H1 (cell line): Measurements from ENCODE around the gene NAAA. TPM values are rescaled to one million over a fixed set of nuclear protein-coding genes. Genes with fewer than 3 reads are reported as not detected.

ENCODE experiments used
- CTCF ChIA-PET: fragments of 300-600 bp; sonication (Branson Sonifier 250); formaldehyde crosslinking; loops from one replicate; lab custom pipeline; 2021; ENCODE audit not compliant: partially characterized antibody; lab: Charles Lee
- POLR2A ChIA-PET: fragments of 300-600 bp; sonication (Branson Sonifier 250); formaldehyde crosslinking; loops from one replicate; lab custom pipeline; 2021; ENCODE audit warnings: inconsistent platforms; ENCODE audit not compliant: partially characterized antibody; lab: Charles Lee
- DNase-seq, 2 experiments: peaks; one replicate each; pipeline versions ENCODE4 v3.0.0 to v3.0.0-alpha.2; 2010 to 2022; ENCODE audit warnings: low spot score in 2 of 2, low read depth in 1 of 2, mixed read lengths in 1 of 2
- FAIRE-seq: peaks from 2 replicates; lab custom pipeline; 2011; peaks lifted over from hg19 to GRCh38; lab: Jason Lieb, UNC
- H2AFZ ChIP-seq: 2 replicates; pipeline ENCODE4 v1.8.1; 2012; ENCODE audit warnings: low read length, inconsistent platforms
- H2AK5ac ChIP-seq: 2 replicates; pipeline ENCODE4 v1.6.1; 2013; ENCODE audit warnings: low read depth, low read length
- H2BK120ac ChIP-seq: replicated peaks from 2 replicates; pipeline ENCODE3; 2013; ENCODE audit warnings: low read depth, low read length, inconsistent platforms
- H2BK12ac ChIP-seq: 2 replicates; pipeline ENCODE4 v1.6.1; 2013; ENCODE audit warnings: low read depth, low read length
- H2BK15ac ChIP-seq: 2 replicates; pipeline ENCODE4 v1.6.1; 2013; ENCODE audit warnings: low read length
- H2BK20ac ChIP-seq: 2 replicates; pipeline ENCODE4 v1.6.1; 2013; ENCODE audit warnings: low read length
- H2BK5ac ChIP-seq: 2 replicates; pipeline ENCODE4 v1.6.1; 2013; ENCODE audit warnings: low read depth, low read length
- H3K14ac ChIP-seq: 2 replicates; pipeline ENCODE4 v1.6.1; 2013; ENCODE audit warnings: inconsistent platforms; ENCODE audit not compliant: insufficient read length
- H3K18ac ChIP-seq: 2 replicates; pipeline ENCODE4 v1.6.1; 2013; ENCODE audit warnings: low read length; ENCODE audit errors: extremely low read depth
- H3K23ac ChIP-seq: 2 replicates; pipeline ENCODE4 v1.6.1; 2013; ENCODE audit warnings: inconsistent platforms; ENCODE audit not compliant: insufficient read length
- H3K23me2 ChIP-seq: 2 replicates; pipeline ENCODE4 v1.6.1; 2013; ENCODE audit warnings: low read depth, low read length
- H3K27ac ChIP-seq: 2 replicates; pipeline ENCODE4 v1.6.1; 2011; ENCODE audit warnings: low read depth, low read length, inconsistent platforms
- H3K27me3 ChIP-seq, 4 experiments: replicated peaks in 1 of 4; 1 replicate in 1 of 4; 2 replicates in 3 of 4; pipeline versions ENCODE4 v1.6.1 to v1.8.1; 2011 to 2013; ENCODE audit warnings: low read length in 3 of 4, mild to moderate bottlenecking in 3 of 4, inconsistent platforms in 2 of 4, mixed read lengths in 2 of 4, moderate library complexity in 1 of 4; ENCODE audit not compliant: control insufficient read depth in 3 of 4, insufficient read depth in 3 of 4; ENCODE audit errors: extremely low read depth in 1 of 4
- H3K36me3 ChIP-seq, 4 experiments: 2 replicates each; pipeline versions ENCODE4 v1.6.1 to v1.8.1; 2011 to 2013; ENCODE audit warnings: mild to moderate bottlenecking in 4 of 4, low read length in 3 of 4, moderate library complexity in 2 of 4, control low read depth in 1 of 4, inconsistent platforms in 1 of 4; ENCODE audit not compliant: insufficient read depth in 4 of 4, control insufficient read depth in 2 of 4
- H3K4ac ChIP-seq: replicated peaks from 2 replicates; pipeline ENCODE3; 2013; ENCODE audit warnings: low read length, low read depth, mixed read lengths, inconsistent platforms; ENCODE audit not compliant: insufficient read length
- H3K4me1 ChIP-seq, 4 experiments: replicated peaks in 1 of 4; 1 replicate in 1 of 4; 2 replicates in 3 of 4; pipeline versions ENCODE4 v1.6.1 to v1.8.1; 2011 to 2013; ENCODE audit warnings: low read length in 3 of 4, inconsistent platforms in 2 of 4, mixed read lengths in 1 of 4; ENCODE audit not compliant: insufficient read depth in 4 of 4, control insufficient read depth in 3 of 4
- H3K4me2 ChIP-seq, 2 experiments: 2 replicates each; pipeline versions ENCODE4 v1.6.1 to v1.8.1; 2011 to 2013; ENCODE audit warnings: low read depth in 2 of 2, low read length in 2 of 2, control low read depth in 1 of 2, inconsistent platforms in 1 of 2, mild to moderate bottlenecking in 1 of 2; ENCODE audit not compliant: insufficient read depth in 1 of 2
- H3K4me3 ChIP-seq, 4 experiments: fragments of 200-600, 300-600 bp in 1 of 4; sonication (generic), shearing (Covaris generic), sonication (Bioruptor Twin) in 1 of 4; 2 replicates each; pipeline versions ENCODE4 v1.5.1 to v1.8.1; 2011 to 2016; ENCODE audit warnings: low read length in 4 of 4, low read depth in 3 of 4, control low read depth in 2 of 4, inconsistent platforms in 2 of 4, mild to moderate bottlenecking in 2 of 4, mixed read lengths in 1 of 4, moderate library complexity in 1 of 4; ENCODE audit not compliant: insufficient read depth in 2 of 4; ENCODE audit errors: extremely low read depth in 1 of 4
- H3K56ac ChIP-seq: replicated peaks from 2 replicates; pipeline ENCODE3; 2013; ENCODE audit warnings: low read depth, mild to moderate bottlenecking, mixed read lengths, low read length, inconsistent platforms; ENCODE audit not compliant: insufficient read length
- H3K79me1 ChIP-seq: 2 replicates; pipeline ENCODE4 v1.6.1; 2013; ENCODE audit warnings: low read depth, low read length, control low read depth
- H3K79me2 ChIP-seq, 2 experiments: 2 replicates each; pipeline versions ENCODE4 v1.6.1 to v1.8.1; 2012 to 2013; ENCODE audit warnings: low read length in 2 of 2, mild to moderate bottlenecking in 2 of 2, inconsistent platforms in 1 of 2; ENCODE audit not compliant: insufficient read depth in 2 of 2, control insufficient read depth in 1 of 2
- H3K9ac ChIP-seq, 4 experiments: replicated peaks in 1 of 4; 1 replicate in 1 of 4; 2 replicates in 3 of 4; pipeline versions ENCODE4 v1.6.1 to v1.8.1; 2011 to 2013; ENCODE audit warnings: low read depth in 3 of 4, low read length in 3 of 4, control low read depth in 2 of 4, mild to moderate bottlenecking in 2 of 4, moderate library complexity in 2 of 4, inconsistent platforms in 1 of 4; ENCODE audit errors: extremely low read depth in 1 of 4
- H3K9me3 ChIP-seq, 2 experiments: 2 replicates each; pipeline versions ENCODE4 v1.6.1 to v1.8.1; 2012 to 2013; ENCODE audit warnings: mild to moderate bottlenecking in 2 of 2, moderate library complexity in 2 of 2, control low read depth in 1 of 2, inconsistent platforms in 1 of 2, low read depth in 1 of 2, low read length in 1 of 2, mixed read lengths in 1 of 2; ENCODE audit not compliant: insufficient read depth in 2 of 2
- H4K20me1 ChIP-seq, 2 experiments: replicated peaks in 1 of 2; 2 replicates each; pipeline versions ENCODE3 to v1.8.1; 2011 to 2013; ENCODE audit warnings: inconsistent platforms in 2 of 2, low read length in 2 of 2, mild to moderate bottlenecking in 1 of 2; ENCODE audit not compliant: insufficient read depth in 2 of 2, control insufficient read depth in 1 of 2
- H4K5ac ChIP-seq: 2 replicates; pipeline ENCODE4 v1.6.1; 2013; ENCODE audit warnings: low read length, low read depth, mixed read lengths, inconsistent platforms; ENCODE audit not compliant: insufficient read length
- H4K8ac ChIP-seq: 2 replicates; pipeline ENCODE4 v1.8.0; 2013; ENCODE audit warnings: mild to moderate bottlenecking, moderate library complexity, low read length, inconsistent platforms; ENCODE audit not compliant: insufficient read depth; ENCODE audit errors: extremely low read depth
- H4K91ac ChIP-seq: replicated peaks from 2 replicates; pipeline ENCODE3; 2013; ENCODE audit warnings: low read length, mixed read lengths, inconsistent platforms; ENCODE audit not compliant: insufficient read length
- ATF2 ChIP-seq: IDR thresholded peaks from 2 replicates; pipeline ENCODE4 v1.6.1; 2012; ENCODE audit warnings: low read length, inconsistent platforms
- KDM4A ChIP-seq: IDR thresholded peaks from one replicate; pipeline ENCODE4 v1.7.1; 2012; ENCODE audit warnings: low read depth, mild to moderate bottlenecking, moderate library complexity, low read length, inconsistent platforms; ENCODE audit not compliant: severe bottlenecking
- SP1 ChIP-seq: IDR thresholded peaks from 2 replicates; pipeline ENCODE4 v1.6.1; 2011; ENCODE audit warnings: low read depth, low read length
- TAF7 ChIP-seq: optimal IDR thresholded peaks from 2 replicates; pipeline ENCODE3; 2011; ENCODE audit warnings: low read depth, mild to moderate bottlenecking, inconsistent platforms, low read length, moderate library complexity, borderline replicate concordance
- YY1 ChIP-seq: IDR thresholded peaks from 2 replicates; pipeline ENCODE4 v1.6.1; 2011; ENCODE audit warnings: low read depth, mild to moderate bottlenecking, low read length
- WGBS, 2 experiments: shearing (Covaris generic) in 1 of 2; methylation state at CpG; one replicate each; pipeline versions ENCODE4 v1.1.6 to v1.1.7; 2013 to 2015; ENCODE audit warnings: low lambda C conversion rate in 2 of 2, mixed read lengths in 2 of 2, inconsistent platforms in 1 of 2, low coverage in 1 of 2, missing lambda C conversion rate in 1 of 2; ENCODE audit not compliant: insufficient replicate concordance in 2 of 2, insufficient coverage in 1 of 2, insufficient read length in 1 of 2; ENCODE audit errors: extremely low coverage in 1 of 2, missing lambda C conversion rate in 1 of 2; 5-methylcytosine and 5-hydroxymethylcytosine counted together
- polyA plus RNA-seq, 7 experiments: library from polyadenylated mRNA; depleted of rRNA in 3 of 7; stranded (reverse) in 5 of 7; unstranded in 2 of 7; fragments of >200 nt in 5 of 7; fragments of 200-250 nt in 2 of 7; gene quantifications; 1 replicate in 5 of 7; 2 replicates in 1 of 7; 4 replicates in 1 of 7; pipeline versions ENCODE4 v1.2.1 to v1.2.3, GENCODE V29; 2011 to 2013; ENCODE audit warnings: missing spikeins in 2 of 7, mixed read lengths in 2 of 7
- total RNA-seq: library from RNA; stranded (reverse); fragmentation: NEBNext Ultra II Directional; extraction: Animal tissue kit (Norgen Biotek cat#: 25700); gene quantifications from 2 replicates; pipeline ENCODE4 v1.2.1, GENCODE V29; 2021

The NAAA gene
- total and polyA plus RNA-seq, 2 of the 8 experiments (the other 6 are each of a cell fraction or from before 2014, with no cell fraction given), result 9.4 to 12.5 TPM

GRCh38 chr4:75921910-75922309 is 18.9 kb downstream of the NAAA start:
- TF ChIP-seq ATF2, result no peak
- no peak for TF ChIP-seq YY1
- no peak for TF ChIP-seq SP1
- TF ChIP-seq KDM4A, result no peak
- TF ChIP-seq TAF7, result no peak
- TF ChIP-seq, all 59 proteins: peak for 0
- H2BK5ac ChIP-seq, result no peak overlapping the region
- DNase-seq (no peak), FAIRE-seq (no peak)
- H2AFZ ChIP-seq, result no peak overlapping the region
- no peak overlapping the region for H2AK5ac ChIP-seq
- CTCF ChIA-PET, result interaction anchor here (0.8 to 2.6 kb wide), 3 partner anchors 10 to 28 kb away, joined by 3 to 10 read pairs (median 3); partner anchors contain the start of gene NAAA
- H3K4ac ChIP-seq, result no peak overlapping the region
- H3K79me2 ChIP-seq, result no peaks in the 10 kb centered on the region
- H3K56ac ChIP-seq, result no peak overlapping the region
- H2BK120ac ChIP-seq, result no peak overlapping the region
- no peak overlapping the region for H4K5ac ChIP-seq
- POLR2A ChIA-PET, result interaction anchor here (0.9 kb wide), 1 partner anchor 26 kb away, joined by 3 read pairs; no protein-coding TSS in a partner anchor
- H3K79me1 ChIP-seq, result no peaks in the 10 kb centered on the region
- no peak overlapping the region for H2BK15ac ChIP-seq
- H3K9me3 ChIP-seq, result no peaks in the 10 kb centered on the region
- H2BK20ac ChIP-seq, result no peak overlapping the region
- no peak overlapping the region for H4K91ac ChIP-seq
- no peak overlapping the region for H3K23ac ChIP-seq
- no peak overlapping the region for H2BK12ac ChIP-seq
- WGBS, 2 experiments, result 83% methylated on average over 2 of the region's 2 CpGs; no CpG with 5 or more reads in 1 of the 2 experiments
- no peak overlapping the region for H3K4me3 ChIP-seq
- H3K23me2 ChIP-seq, result no peaks in the 10 kb centered on the region
- H3K9ac ChIP-seq, result no peak overlapping the region
- H3K27ac ChIP-seq, result peak overlapping the region; percentile 36; the same call in 1 of the 2 replicates
- no peak overlapping the region for H3K4me2 ChIP-seq
- no peak overlapping the region for H3K14ac ChIP-seq
- H3K36me3 ChIP-seq, result 0 out of 8 replicates have a peak, but pooled peaks cover 0 to 4% (median 0%) of the 10 kb centered on the region in 4 experiments
- H4K8ac ChIP-seq, result no peak overlapping the region
- no peak overlapping the region for H3K18ac ChIP-seq
- H3K27me3 ChIP-seq, result no peaks in the 10 kb centered on the region
- no peaks in the 10 kb centered on the region for H4K20me1 ChIP-seq
- H3K4me1 ChIP-seq, result peaks cover 0 to 5% (median under 1%) of the 10 kb centered on the region in 4 experiments; a peak in 3 of 7 replicates
